ENCODE results near the gene NGB.

Gene NGB

DNA sequence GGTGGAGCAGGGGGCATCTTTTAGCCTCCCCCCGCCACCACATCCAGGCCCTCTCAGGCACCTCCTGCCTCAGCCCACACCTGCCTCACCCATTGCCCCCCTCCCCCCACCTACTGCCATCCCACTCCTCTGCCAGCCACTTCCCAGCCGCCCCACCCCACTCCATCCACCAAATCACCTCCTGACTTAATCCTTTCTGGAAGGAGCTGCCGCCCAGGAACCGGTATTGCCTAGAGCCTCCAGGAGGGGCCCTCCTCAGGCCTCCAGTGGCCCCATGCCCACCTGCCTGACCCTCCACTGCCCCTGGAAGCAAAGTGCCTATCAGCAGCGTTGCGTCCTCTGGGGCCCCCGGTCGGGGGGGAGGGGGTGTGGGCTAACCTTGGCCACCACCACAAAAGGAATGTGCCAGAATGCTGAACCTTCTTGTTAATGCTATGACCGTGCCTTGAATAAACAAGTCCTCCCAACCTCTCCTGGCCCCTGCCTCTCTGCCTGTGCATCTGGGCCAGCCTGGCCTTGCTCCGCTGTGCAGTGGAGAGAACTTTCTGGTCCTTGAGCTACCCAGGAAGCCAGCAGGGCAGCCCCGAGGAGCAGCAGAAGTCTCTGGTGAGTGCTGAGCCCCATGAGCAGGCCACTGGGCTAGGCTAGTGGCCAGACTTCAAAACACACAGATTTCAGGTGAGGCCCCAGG, 11.8 kb downstream of the NGB start:
- DNase-seq (ENCODE audit: low read depth): no peak
- TF ChIP-seq, protein P1, sequence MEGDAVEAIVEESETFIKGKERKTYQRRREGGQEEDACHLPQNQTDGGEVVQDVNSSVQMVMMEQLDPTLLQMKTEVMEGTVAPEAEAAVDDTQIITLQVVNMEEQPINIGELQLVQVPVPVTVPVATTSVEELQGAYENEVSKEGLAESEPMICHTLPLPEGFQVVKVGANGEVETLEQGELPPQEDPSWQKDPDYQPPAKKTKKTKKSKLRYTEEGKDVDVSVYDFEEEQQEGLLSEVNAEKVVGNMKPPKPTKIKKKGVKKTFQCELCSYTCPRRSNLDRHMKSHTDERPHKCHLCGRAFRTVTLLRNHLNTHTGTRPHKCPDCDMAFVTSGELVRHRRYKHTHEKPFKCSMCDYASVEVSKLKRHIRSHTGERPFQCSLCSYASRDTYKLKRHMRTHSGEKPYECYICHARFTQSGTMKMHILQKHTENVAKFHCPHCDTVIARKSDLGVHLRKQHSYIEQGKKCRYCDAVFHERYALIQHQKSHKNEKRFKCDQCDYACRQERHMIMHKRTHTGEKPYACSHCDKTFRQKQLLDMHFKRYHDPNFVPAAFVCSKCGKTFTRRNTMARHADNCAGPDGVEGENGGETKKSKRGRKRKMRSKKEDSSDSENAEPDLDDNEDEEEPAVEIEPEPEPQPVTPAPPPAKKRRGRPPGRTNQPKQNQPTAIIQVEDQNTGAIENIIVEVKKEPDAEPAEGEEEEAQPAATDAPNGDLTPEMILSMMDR (IDR thresholded peaks at IDR 0.05; ENCODE audit: insufficient read depth, low read depth, low read length, missing control alignments): no peak
- H3K4me3 ChIP-seq (ENCODE audit: low read length): no peak overlapping the region

DNA sequence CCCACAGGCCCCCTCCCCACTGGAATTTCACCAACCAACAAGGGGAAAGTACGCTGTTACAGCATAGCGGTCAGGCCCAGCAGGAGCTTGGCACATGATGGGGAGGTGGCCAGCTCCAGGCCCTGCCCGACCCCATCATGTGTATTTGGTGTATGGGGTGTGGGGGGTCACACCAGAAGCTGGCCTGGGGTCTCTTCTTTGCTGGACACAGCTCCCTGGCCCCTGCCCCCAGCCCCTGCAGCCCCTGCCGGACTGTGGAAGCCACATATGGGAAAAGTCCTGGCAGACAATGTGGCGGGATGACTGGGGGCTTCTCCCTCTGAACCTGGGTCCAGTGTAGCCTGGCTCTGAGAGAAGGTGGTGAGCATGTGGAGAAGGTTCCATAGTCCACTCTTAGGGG, 12.4 kb downstream of the NGB start:
- H3K4me3 ChIP-seq (ENCODE audit: low read length): no peak overlapping the region
- DNase-seq (ENCODE audit: low read depth): no peak
- TF ChIP-seq, protein P1 (IDR thresholded peaks at IDR 0.05; ENCODE audit: insufficient read depth, low read depth, low read length, missing control alignments): no peak

DNA sequence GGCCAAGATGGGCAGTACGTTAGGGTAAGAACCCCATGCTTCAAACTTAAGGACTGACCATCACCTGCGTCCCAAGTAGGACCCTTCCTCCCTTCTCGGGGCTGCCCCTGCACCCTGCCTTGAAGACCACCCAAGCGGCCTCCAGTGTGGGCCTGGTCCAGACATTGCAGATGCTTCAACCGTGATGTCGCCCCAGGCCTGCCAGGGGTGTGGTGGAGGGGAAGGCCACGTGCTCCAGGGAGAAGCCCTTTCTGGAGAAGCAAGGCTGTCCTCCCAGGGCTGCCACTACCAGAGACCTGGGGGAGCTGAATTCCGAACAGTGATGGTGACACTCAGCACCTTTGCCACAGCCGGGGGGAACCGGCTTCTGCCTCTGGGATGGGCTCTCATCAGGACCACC, 13.3 kb downstream of the NGB start:
- no peak overlapping the region for H3K4me3 ChIP-seq (ENCODE audit: low read length)
- no peak for DNase-seq (ENCODE audit: low read depth)
- TF ChIP-seq, protein P1 (IDR thresholded peaks at IDR 0.05; ENCODE audit: insufficient read depth, low read depth, low read length, missing control alignments): no peak

DNA sequence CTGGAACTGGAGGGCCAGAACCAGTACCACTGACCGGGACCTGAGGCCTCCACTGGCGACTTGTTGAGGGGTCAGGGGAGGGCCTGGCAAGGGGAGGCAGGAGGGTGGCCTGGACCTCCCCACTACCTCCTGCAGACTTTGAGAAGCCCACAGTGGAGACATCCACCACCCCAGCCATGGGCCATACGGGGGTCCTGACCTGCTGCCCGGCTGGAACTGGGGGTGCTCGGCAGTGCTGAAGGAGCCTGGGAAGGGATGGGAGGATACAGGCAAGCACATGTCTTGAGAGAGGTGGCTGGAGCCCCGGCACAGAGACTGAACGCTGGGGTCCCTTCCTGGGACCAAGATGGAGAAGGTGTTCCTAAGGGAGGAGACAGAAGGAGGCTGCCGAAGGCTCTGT, 14.3 kb downstream of the NGB start:
- DNase-seq (ENCODE audit: low read depth): no peak
- TF ChIP-seq, protein P1 (IDR thresholded peaks at IDR 0.05; ENCODE audit: insufficient read depth, low read depth, low read length, missing control alignments): no peak
- H3K4me3 ChIP-seq (ENCODE audit: low read length): no peak overlapping the region

DNA sequence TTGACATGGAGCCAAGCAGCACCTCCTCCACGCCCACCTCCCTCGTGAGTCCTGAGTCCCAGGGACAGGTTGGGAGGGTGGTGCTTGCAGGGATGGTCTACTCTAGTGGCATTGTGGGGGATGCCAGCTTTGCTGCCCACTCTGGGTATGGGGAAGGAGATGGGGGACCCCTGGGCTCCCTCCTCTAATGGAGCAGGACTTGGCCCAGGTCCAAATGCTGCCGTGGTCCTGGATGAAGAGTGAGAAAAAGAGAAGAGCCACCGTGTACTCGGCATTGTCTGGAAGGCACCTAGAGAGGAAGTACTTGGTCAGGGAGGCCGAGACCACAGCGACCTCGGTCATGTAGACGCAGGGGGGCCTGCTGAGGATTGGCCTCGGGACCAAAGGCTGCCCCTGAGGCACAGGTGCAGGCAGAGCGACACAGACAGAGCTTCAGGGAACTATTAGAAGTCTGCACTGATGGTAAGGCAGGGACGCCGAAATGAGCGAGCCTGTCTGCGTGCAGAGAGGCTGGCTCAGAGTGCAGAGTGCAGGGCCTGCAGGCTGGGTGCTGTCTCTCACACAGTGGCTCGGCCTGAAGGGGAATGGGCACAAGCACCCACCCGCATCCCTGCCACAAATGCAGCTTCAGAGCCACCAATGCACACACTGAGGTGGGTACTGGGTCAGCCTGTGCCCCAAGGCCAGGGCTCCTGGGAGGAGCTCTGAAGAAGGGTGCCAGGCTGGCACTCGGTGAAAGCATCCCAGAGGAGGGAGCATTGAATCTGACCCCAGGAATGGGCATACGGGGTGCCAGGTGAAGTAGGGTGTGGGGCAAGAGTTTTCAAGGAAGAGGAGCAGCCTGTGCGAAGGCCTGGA, 17.4 kb downstream of the NGB start:
- no peak for DNase-seq (ENCODE audit: low read depth)
- TF ChIP-seq, protein P1 (IDR thresholded peaks at IDR 0.05; ENCODE audit: insufficient read depth, low read depth, low read length, missing control alignments): no peak
- H3K4me3 ChIP-seq (ENCODE audit: low read length): no peak overlapping the region

DNA sequence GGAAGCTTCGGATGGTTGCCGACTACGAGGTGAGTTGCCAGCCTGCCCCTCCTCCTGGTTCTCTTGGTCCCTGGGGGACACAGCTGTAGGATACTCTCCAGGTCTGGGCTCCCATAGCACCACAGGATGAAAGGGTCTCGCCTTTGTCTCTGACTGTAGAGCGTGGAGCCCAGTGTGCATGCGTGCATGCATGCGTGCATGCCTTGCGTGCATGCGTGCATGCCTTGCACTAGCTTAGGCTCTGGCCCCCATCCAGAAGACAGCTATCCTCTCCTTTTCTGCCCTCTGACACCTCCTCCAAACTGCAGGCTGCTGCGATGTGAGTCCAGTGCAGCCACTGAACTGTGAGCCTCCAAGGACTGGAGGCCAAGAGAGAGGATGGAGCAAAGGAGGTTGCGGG, 19.1 kb downstream of the NGB start:
- no peak overlapping the region for H3K4me3 ChIP-seq (ENCODE audit: low read length)
- DNase-seq (ENCODE audit: low read depth): no peak
- TF ChIP-seq, protein P1 (IDR thresholded peaks at IDR 0.05; ENCODE audit: insufficient read depth, low read depth, low read length, missing control alignments): no peak
